Neural cell (in vitro differentiated cells): Measurements from ENCODE around the gene HSF5. TPM values are rescaled to one million over a fixed set of nuclear protein-coding genes. Genes with fewer than 3 reads are reported as not detected.

Experiments used
- H2AFZ ChIP-seq: fragments of 200-600, 300-800 bp; sonication (generic), shearing (Covaris generic); 2 replicates; pipeline ENCODE4 v1.6.0; 2014; ENCODE audit warnings: low read depth, mild to moderate bottlenecking, antibody characterized with exemption, low read length, moderate library complexity
- H3F3A ChIP-seq: fragments of 200-600 bp; shearing (Covaris generic); 2 replicates; pipeline ENCODE4 v1.6.1; 2016; ENCODE audit warnings: mild to moderate bottlenecking, moderate library complexity, mixed read lengths, antibody characterized with exemption, low read length; ENCODE audit not compliant: insufficient read depth, poor library complexity, severe bottlenecking
- H3K27ac ChIP-seq: fragments of 200-600, 300-800 bp; sonication (generic), shearing (Covaris generic); 2 replicates; pipeline ENCODE4 v1.5.1; 2014; ENCODE audit warnings: mild to moderate bottlenecking, low read length, moderate library complexity
- H3K27me3 ChIP-seq: fragments of 300-800, 200-600 bp; sonication (generic), shearing (Covaris generic); 2 replicates; pipeline ENCODE4 v1.6.0; 2014; ENCODE audit warnings: mild to moderate bottlenecking, low read depth, low read length, moderate library complexity; ENCODE audit not compliant: insufficient read depth
- H3K36me3 ChIP-seq: fragments of 300-800, 200-600 bp; sonication (generic), shearing (Covaris generic); 2 replicates; pipeline ENCODE4 v1.5.1; 2014; ENCODE audit warnings: mild to moderate bottlenecking, antibody characterized with exemption, low read length, moderate library complexity; ENCODE audit not compliant: insufficient read depth
- H3K4me2 ChIP-seq: fragments of 300-800, 200-600 bp; sonication (generic), shearing (Covaris generic); 2 replicates; pipeline ENCODE4 v1.6.0; 2014; ENCODE audit warnings: mild to moderate bottlenecking, low read length
- H3K4me3 ChIP-seq: fragments of 300-800, 200-600 bp; sonication (generic), shearing (Covaris generic); 2 replicates; pipeline ENCODE4 v1.5.1; 2014; ENCODE audit warnings: mild to moderate bottlenecking, low read length, moderate library complexity
- H3K79me2 ChIP-seq: fragments of 200-600 bp; shearing (Covaris generic); replicated peaks from 2 replicates; pipeline ENCODE4 v1.6.0; 2014; ENCODE audit warnings: mild to moderate bottlenecking, low read length, moderate library complexity; ENCODE audit not compliant: insufficient read depth
- H3K9ac ChIP-seq: fragments of 300-800, 200-600 bp; sonication (generic), shearing (Covaris generic); 2 replicates; pipeline ENCODE4 v1.6.1; 2016; ENCODE audit warnings: mild to moderate bottlenecking, low read length, mixed read lengths
- H3K9me2 ChIP-seq: fragments of 200-600 bp; shearing (Covaris generic); 2 replicates; pipeline ENCODE4 v1.6.1; 2016; ENCODE audit warnings: mild to moderate bottlenecking, low read length, mixed read lengths; ENCODE audit not compliant: insufficient read depth
- H3K9me3 ChIP-seq: fragments of 200-600, 300-800 bp; sonication (generic), shearing (Covaris generic); 2 replicates; pipeline ENCODE4 v1.6.1; 2016; ENCODE audit warnings: mild to moderate bottlenecking, mixed run types, low read length, moderate library complexity, mixed read lengths
- H4K20me1 ChIP-seq: fragments of 200-600 bp; shearing (Covaris generic); 2 replicates; pipeline ENCODE4 v1.6.1; 2016; ENCODE audit warnings: mild to moderate bottlenecking, mixed run types; ENCODE audit not compliant: insufficient read depth
- CTCF ChIP-seq: fragments of 450-650 bp; IDR thresholded peaks from 2 replicates; pipeline ENCODE4 v1.5.1; 2014; ENCODE audit warnings: antibody characterized with exemption, mild to moderate bottlenecking, moderate library complexity; ENCODE audit not compliant: poor library complexity, severe bottlenecking
- EP300 ChIP-seq: fragments of 450-650 bp; conservative IDR thresholded peaks from 2 replicates; pipeline ENCODE4 v1.6.1; 2014; ENCODE audit warnings: antibody characterized with exemption, mild to moderate bottlenecking, moderate library complexity; ENCODE audit not compliant: poor library complexity, severe bottlenecking
- EZH2 ChIP-seq: fragments of 200-600, 300-800 bp; shearing (Covaris generic), sonication (generic); IDR thresholded peaks from 2 replicates; pipeline ENCODE4 v1.6.1; 2014; ENCODE audit warnings: antibody characterized with exemption, low read length, borderline replicate concordance, mild to moderate bottlenecking; ENCODE audit not compliant: insufficient read depth, poor library complexity, severe bottlenecking
- MXI1 ChIP-seq: fragments of 450-650 bp; conservative IDR thresholded peaks from 2 replicates; pipeline ENCODE4 v1.6.1; 2014; ENCODE audit warnings: antibody characterized with exemption, mild to moderate bottlenecking; ENCODE audit not compliant: poor library complexity, severe bottlenecking
- POLR2AphosphoS5 ChIP-seq: IDR thresholded peaks from 2 replicates; pipeline ENCODE4 v1.6.1; 2012
- RAD21 ChIP-seq: fragments of 450-650 bp; conservative IDR thresholded peaks from 2 replicates; pipeline ENCODE4 v1.6.1; 2014; ENCODE audit warnings: antibody characterized with exemption, mild to moderate bottlenecking, moderate library complexity
- REST ChIP-seq: IDR thresholded peaks from 2 replicates; pipeline ENCODE4 v1.6.1; 2012; ENCODE audit warnings: borderline replicate concordance
- SMC3 ChIP-seq: fragments of 450-650 bp; conservative IDR thresholded peaks from 2 replicates; pipeline ENCODE4 v1.6.1; 2014; ENCODE audit warnings: antibody characterized with exemption, mild to moderate bottlenecking, moderate library complexity; ENCODE audit not compliant: poor library complexity
- TAF1 ChIP-seq: IDR thresholded peaks from 2 replicates; pipeline ENCODE4 v1.6.1; 2012; ENCODE audit warnings: low read depth
- polyA plus RNA-seq: library from polyadenylated mRNA; depleted of rRNA; stranded (reverse); fragments of >200 nt; gene quantifications from 2 replicates; pipeline ENCODE4 v1.2.3, GENCODE V29; 2014

The HSF5 gene
- polyA plus RNA-seq, 1 donor from 2014 or later: 0.21 TPM

GRCh38 chr17:58400826-58401225 lies 87.4 kb downstream of the HSF5 start:
- H2AFZ ChIP-seq: no peak overlapping the region
- no peaks in the 10 kb centered on the region for H3K79me2 ChIP-seq
- no peaks in the 10 kb centered on the region for H3K36me3 ChIP-seq

GRCh38 chr17:58399974-58400373 lies 88.2 kb downstream of the HSF5 start:
- Histone ChIP-seq H3K4me2 (no peak overlapping the region), H3K9me2 (no peaks in the 10 kb centered on the region), H2AFZ (no peak overlapping the region), H3K36me3 (no peaks in the 10 kb centered on the region), H3K4me3 (no peak overlapping the region), H3K27ac (no peak overlapping the region), H3F3A (no peaks in the 10 kb centered on the region), H3K27me3 (no peaks in the 10 kb centered on the region), H3K9ac (no peak overlapping the region), H3K9me3 (no peaks in the 10 kb centered on the region), H4K20me1 (no peaks in the 10 kb centered on the region), H3K79me2 (no peaks in the 10 kb centered on the region)
- TF ChIP-seq POLR2AphosphoS5 (no peak), SMC3 (no peak), RAD21 (no peak), EP300 (no peak), MXI1 (no peak), EZH2 (no peak), REST (no peak), TAF1 (no peak)

More at GRCh38 chr17:58400826-58401225, 87.4 kb downstream of the HSF5 start:
- Histone ChIP-seq H3K9me2 (no peaks in the 10 kb centered on the region), H3K9ac (no peak overlapping the region), H3F3A (no peaks in the 10 kb centered on the region), H3K9me3 (no peaks in the 10 kb centered on the region), H3K27ac (no peak overlapping the region), H4K20me1 (no peaks in the 10 kb centered on the region), H3K4me3 (no peak overlapping the region), H3K4me2 (no peak overlapping the region), H3K27me3 (no peaks in the 10 kb centered on the region)
- TF ChIP-seq TAF1: no peak
- TF ChIP-seq CTCF: no peak
- TF ChIP-seq REST: no peak
- no peak for TF ChIP-seq MXI1
- no peak for TF ChIP-seq EZH2
- TF ChIP-seq SMC3: no peak
- no peak for TF ChIP-seq RAD21
- no peak for TF ChIP-seq POLR2AphosphoS5
- no peak for TF ChIP-seq EP300
